ENCODE results near the gene PRPF38A.

DNA sequence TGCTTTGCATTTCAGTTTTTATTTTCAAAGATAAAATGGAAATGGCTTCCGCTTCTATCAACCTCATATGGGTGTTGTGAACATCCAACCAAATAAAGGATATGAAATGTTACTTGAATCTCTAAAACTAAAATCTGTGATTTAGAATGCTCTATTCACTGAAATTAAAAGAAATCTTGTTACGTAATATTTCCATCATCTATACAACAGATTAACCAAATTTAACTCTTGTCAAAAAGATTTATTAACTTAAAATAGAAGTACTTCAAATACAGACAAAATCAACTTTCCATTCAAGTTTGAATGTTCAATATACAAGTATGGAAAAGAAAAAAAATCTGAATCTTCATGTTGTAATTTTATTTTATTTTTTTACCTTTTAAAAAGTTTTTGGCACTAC lies 18.7 kb downstream of the PRPF38A start:
- no peak for TF ChIP-seq POLR2A (IDR thresholded peaks at IDR 0.05)
- no peak for TF ChIP-seq CTCF (IDR thresholded peaks at IDR 0.05)

All from heart left ventricle (tissue), 13 donors.